ENCODE data around the gene SSX1. TPM values are rescaled to one million over a fixed set of nuclear protein-coding genes. Genes with fewer than 3 reads are reported as not detected.

The SSX1 gene, protein sequence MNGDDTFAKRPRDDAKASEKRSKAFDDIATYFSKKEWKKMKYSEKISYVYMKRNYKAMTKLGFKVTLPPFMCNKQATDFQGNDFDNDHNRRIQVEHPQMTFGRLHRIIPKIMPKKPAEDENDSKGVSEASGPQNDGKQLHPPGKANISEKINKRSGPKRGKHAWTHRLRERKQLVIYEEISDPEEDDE
- total RNA-seq: not detected in 2 replicates

DNA sequence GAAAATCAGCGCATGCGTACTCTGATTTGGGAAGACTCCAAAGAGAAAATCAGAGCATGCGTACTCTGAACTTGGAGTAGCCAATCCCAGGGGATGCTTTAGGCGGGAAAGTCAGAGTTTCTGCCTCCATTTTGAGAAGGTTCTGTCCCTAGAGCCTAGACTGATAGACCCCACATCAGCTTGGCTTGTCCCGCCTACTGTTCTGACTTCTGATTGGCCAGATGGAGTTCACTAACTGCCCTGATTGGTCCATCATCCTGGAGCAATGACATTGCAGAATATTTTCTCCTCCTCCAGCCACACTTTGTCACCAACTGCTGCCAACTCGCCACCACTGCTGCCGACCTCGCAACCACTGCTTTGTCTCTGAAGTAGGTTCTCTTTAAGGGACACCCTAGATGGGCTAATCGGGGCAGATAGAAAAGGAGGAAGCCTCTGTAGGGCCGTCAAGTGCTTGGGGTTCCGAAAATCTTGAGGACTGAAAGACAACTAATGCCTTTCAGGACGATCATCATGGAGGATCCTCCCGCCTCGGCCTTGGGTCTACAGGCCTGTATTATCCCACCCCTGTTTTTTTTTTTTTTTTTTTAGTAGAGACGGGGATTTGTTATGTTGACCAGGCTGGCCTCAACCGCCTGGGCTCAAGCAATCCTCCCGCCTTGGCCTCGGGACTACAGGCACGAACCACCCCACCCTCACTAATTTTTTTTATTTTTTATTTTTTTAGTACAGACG, at the start of gene SSX1:
Gene SSX1 (plus strand): TSS at position 331 of the 735 bp plus-strand sequence. CDS start 1,850 bp downstream, outside the sequence.

Small RNAs within 50 kb of the gene (small RNA-seq; reads per million reads assigned to genes)
- not detected for gene AC245047.3 (ENCODE audit: low replicate concordance)
- not detected for gene AC245047.4 (ENCODE audit: low replicate concordance)
- not detected for gene RNA5SP503 (ENCODE audit: low replicate concordance)

Other genes with a start within 250 kb of the SSX1 start
- not detected in 2 replicates for gene SPACA5, start 248.4 kb upstream of the SSX1 start, total RNA-seq
- 0.29 and 0.88 TPM in 2 replicates for gene ZNF630, start 183.8 kb upstream of the SSX1 start, total RNA-seq
- not detected in 2 replicates for gene SPACA5B, start 124.8 kb upstream of the SSX1 start, total RNA-seq
- not detected in 2 replicates for gene SSX5, start 58.6 kb upstream of the SSX1 start, total RNA-seq
- not detected in 2 replicates for gene SSX3, start 101.3 kb downstream of the SSX1 start, total RNA-seq
- gene SSX4, start 128.1 kb downstream of the SSX1 start, total RNA-seq: not detected in 2 replicates
- not detected in 2 replicates for gene SSX4B, start 156.6 kb downstream of the SSX1 start, total RNA-seq
- 2.2 and 18.9 TPM in 2 replicates for gene SLC38A5, start 214.9 kb downstream of the SSX1 start, total RNA-seq
- gene FTSJ1, start 220.8 kb downstream of the SSX1 start, total RNA-seq: 77.7 and 117 TPM in 2 replicates

Measured in placental pericyte (primary cell).